WI38 (cell line): ENCODE measurements around the gene SLC7A6OS.

Experiments used
- H3K4me3 ChIP-seq: 2 replicates; pipeline ENCODE4 v1.5.1; 2011; ENCODE audit warnings: low read depth, mild to moderate bottlenecking, control low read depth, low read length
- TF ChIP-seq, protein P1 (sequence below): IDR thresholded peaks from 2 replicates; pipeline ENCODE4 v1.5.1; 2012; ENCODE audit warnings: low read depth, mild to moderate bottlenecking, control low read depth, low read length

The SLC7A6OS gene

DNA sequence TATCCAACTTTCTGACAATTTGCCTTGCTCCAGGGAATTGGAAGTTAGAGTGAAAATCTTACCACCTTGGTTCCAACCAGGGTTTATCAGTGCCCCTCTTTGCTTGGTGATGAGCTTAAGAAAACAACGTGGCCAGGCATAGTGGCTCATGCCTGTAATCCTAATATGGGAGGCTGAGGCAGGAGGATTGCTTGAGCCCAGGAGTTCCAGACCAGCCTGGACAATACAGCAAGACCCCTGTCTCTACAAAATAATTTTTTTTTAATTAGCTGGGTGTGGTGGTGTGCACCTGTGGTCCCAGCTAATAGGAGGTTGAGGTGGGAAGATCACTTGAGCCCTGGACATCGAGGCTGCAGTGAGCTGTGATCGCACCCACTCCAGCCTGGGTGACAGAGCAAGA, 25.1 kb downstream of the SLC7A6OS start:
- H3K4me3 ChIP-seq, result no peak overlapping the region
- TF ChIP-seq, protein P1, sequence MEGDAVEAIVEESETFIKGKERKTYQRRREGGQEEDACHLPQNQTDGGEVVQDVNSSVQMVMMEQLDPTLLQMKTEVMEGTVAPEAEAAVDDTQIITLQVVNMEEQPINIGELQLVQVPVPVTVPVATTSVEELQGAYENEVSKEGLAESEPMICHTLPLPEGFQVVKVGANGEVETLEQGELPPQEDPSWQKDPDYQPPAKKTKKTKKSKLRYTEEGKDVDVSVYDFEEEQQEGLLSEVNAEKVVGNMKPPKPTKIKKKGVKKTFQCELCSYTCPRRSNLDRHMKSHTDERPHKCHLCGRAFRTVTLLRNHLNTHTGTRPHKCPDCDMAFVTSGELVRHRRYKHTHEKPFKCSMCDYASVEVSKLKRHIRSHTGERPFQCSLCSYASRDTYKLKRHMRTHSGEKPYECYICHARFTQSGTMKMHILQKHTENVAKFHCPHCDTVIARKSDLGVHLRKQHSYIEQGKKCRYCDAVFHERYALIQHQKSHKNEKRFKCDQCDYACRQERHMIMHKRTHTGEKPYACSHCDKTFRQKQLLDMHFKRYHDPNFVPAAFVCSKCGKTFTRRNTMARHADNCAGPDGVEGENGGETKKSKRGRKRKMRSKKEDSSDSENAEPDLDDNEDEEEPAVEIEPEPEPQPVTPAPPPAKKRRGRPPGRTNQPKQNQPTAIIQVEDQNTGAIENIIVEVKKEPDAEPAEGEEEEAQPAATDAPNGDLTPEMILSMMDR, result no peak

DNA sequence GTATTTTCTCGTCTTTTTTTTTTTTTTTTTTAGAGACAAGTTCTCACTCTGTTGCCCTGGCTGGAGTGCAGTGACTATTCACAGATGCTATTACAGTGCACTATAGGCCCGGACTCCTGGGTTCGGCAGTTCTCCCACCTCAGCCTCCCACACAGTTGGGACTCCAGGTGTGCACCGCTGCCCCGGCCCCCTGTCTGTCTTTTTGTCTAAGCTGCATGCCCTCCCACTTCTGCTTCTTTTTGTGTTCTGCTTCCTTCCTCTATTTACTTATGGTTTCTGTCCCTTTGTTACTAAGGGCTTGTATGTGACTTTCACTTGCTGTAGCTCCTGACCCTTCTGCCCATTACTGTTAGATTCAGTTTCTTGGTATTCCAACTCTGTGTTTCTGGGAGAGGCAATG, 25.9 kb downstream of the SLC7A6OS start:
- no peak overlapping the region for H3K4me3 ChIP-seq
- TF ChIP-seq, protein P1, result no peak

DNA sequence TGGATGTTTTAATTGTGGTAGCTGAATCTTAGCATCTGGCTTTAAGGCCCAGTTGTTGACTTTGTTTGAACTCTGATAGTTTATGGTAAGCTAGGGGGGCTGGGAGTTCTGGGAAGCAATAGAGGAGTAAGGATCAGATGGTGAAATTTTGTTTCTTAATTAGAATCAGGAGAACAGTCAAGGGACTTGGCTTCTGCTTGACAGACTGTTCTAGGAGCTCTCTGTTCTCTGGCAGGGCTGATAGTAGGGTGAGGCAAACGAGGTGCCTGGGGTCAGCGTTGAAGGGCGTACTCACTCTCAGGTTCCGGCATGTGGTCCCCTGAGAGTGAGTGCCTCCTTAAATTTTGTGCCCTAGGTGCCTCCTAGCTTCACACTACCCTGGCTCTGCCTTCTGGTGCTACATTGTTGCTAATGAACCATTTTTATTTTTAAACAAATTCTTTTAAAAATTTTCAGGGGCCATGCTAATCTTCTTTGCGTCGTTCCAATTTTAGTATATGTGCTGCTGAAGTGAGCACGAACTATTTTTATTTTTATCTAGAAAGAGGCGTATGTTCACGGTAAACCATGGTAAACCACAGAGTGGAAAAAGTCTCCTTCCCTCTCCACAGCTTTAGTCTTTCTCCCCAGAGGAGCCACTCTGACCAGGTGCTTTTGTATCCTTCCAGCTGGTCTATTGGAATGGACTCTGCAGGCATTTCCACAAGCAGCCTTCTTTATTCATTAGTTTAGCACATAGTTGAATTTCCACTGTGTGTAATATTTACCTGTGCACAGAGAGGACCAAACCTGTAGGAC, 26.7 kb downstream of the SLC7A6OS start:
- H3K4me3 ChIP-seq, result no peak overlapping the region
- TF ChIP-seq, protein P1, result no peak

GRCh38 chr16:68283346-68283745, 27.4 kb downstream of the SLC7A6OS start:
- TF ChIP-seq, protein P1, result no peak
- no peak overlapping the region for H3K4me3 ChIP-seq

GRCh38 chr16:68282064-68282452, 28.7 kb downstream of the SLC7A6OS start:
- no peak overlapping the region for H3K4me3 ChIP-seq
- TF ChIP-seq, protein P1, result no peak

DNA sequence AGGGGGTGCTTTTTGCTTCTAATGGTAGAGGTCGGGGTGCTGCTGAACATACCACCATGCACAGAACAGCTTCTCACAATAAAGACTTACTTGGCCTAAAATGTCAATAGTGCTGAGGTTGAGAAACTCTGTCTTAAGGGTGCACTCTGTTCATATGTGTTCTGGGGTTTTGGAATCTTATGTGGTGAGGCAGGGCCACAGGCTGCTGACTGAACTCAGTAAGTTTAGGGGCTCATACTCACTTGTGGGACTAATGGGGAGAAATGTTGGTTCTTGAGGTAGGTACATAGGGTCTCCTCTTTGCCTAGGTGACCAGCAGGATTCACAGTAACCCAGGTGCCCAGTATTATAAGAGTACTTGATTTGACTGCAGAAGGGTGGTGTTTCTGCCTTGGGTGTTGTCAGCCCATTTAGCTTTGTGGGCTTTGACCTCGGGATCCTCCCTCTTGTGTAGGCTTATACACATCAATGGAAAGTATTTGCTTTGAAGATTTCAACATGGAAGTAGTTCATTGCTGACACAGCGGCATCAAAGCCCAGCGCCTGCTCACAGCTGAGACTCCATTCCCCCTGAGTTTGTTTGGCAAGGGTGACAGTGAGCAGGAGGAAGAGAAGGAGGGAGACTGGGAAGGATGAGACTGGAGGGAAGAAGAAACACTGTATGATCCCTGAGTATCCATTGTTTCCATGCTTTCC, 29.2 kb downstream of the SLC7A6OS start:
- no peak overlapping the region for H3K4me3 ChIP-seq
- TF ChIP-seq, protein P1, result no peak
